Umbilical cord (tissue), 2 donors: ENCODE measurements around the gene CYP1B1. TPM values are rescaled to one million over a fixed set of nuclear protein-coding genes. Genes with fewer than 3 reads are reported as not detected.
"Not testable (repeated sequence)": the region's sequence is repeated elsewhere in the genome, so short reads cannot be mapped to it uniquely, and the experiment has no call there.

ENCODE experiments used
- DNase-seq: peaks from one replicate; pipeline ENCODE4 v3.0.0-alpha.2; 2015; ENCODE audit warnings: low spot score
- total RNA-seq: library from RNA; depleted of rRNA; stranded (reverse); fragments of >200 nt; gene quantifications from one replicate; pipeline ENCODE4 v1.2.3, GENCODE V29; 2014; ENCODE audit warnings: low replicate concordance; ENCODE audit not compliant: insufficient read depth

The CYP1B1 gene
- total RNA-seq, 1 donor from 2014 or later = 24.8 TPM

DNA sequence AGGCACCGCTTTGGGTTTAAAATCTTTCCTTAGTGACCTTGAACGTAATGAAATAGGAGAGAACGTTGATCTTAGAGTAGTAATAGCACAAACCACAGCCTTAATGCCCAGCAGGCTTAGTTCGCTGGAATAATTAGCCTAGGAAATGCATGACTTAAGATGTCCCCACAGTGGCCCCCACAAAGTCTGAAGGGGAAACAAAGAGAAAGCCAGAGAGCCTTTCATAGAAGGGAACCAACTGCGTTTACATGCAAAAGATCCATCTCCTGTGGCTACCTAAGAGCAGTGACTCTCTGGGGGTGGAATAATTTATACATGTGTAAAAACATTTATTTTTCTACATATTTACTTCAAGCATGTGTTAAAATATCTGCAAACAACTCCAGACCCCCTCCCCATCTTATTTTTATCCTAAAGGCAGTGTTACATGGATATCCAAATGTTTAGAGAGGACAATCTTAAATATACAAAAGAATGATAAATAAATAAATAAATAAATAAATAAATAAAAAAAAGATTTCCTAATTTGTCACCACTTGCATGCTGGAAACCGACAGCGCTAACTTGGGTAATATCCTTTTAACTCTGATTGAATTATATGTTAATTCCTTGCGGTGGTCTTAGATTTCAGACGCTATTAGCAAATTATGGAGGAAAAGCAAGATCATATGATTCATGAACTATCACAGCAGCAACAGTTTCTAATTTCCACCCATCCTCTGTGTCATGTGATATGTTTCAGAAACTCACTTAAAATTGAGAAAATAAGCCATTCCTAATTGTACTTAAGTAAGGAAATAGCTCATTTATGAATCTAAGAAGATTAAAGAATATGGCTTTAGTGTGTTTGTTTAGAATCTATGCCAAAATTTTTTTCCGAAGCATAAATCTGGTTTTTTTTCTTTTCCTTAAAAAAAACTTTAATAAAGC lies 23.4 kb upstream of the CYP1B1 start:
- no peak for DNase-seq

DNA sequence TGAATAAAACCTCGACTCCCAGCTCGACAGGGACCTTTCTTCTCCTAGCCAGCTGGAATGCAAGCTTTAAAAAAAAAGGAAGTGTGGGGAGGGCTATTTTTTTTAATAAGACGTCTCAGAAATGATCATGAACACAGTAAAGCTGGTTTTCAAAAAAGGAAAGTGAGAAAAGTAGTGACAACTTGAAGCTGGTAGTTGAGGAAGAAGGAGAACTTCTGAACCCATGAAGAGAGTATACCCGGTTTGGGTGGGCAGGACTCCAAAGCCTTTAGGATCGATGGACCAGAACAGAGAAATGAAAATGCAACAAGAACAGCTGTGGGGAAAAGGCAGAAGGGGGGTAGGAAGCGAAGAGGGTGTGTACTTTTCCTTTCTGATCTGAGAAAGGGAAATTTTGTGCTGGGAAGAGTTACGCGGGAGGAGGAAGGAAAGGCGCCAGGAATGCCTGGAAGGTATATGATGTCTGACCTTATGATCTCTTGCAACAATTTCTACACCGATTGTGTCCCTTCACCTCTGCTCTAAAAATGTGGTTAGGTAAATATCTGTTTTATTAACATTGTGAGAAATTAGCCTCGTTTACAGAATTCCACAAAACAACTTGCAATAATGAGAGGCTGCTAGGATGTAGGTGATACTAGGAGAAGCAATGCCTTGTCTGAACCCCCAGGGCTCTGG lies 22.6 kb upstream of the CYP1B1 start:
- no peak for DNase-seq

DNA sequence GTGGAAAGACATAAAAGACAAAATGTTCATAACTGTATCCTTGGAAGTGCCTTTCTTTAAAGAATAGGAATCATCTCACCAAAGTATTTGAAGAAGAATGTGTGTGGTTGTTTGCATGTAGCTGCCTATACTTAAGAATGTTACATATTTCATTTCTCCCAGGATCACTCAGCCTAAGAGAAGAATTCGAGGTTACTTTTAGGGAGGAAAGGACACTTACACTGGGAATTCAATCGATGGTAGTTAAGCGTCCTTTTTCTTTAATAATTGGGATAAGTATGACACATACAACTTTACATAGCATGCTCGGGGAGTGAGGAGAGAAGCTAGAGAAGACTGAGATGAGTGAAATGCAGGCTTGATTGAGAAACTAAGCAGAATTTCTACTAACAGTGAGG lies 22.0 kb upstream of the CYP1B1 start:
- no peak for DNase-seq

DNA sequence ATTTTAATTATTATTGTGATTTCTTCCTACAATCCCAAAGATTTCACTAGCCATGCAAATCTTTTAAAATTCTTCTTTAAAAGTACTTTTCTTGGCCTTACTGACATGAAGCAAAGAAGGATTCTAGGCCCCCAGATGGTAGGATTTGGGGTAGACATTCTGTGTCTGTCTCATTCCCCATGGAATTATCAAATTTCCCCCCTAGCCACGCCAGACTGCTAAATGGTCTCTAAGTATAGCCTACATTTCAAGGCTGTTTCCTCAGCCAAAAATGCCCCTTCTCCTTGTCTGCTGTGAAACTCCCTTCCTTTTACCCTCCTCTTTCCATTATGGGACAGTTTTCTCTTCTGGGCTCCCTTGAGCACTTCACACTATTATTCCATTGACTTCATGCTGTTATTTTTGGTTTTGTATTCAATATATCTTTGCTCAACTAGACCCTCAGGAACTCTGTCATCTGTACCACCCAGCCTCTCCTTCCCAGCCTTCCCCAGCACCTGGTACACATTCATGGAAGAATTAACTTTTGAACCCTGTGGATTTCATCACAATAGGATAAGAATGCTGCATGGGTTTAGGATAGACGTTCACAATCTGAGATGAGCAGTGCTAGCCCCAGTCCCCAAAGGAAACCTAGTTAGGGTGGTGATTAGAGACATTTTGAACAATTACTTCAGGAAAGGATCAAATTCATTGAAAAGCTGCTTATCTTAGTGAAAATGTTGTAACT lies 21.5 kb upstream of the CYP1B1 start:
- no peak for DNase-seq

DNA sequence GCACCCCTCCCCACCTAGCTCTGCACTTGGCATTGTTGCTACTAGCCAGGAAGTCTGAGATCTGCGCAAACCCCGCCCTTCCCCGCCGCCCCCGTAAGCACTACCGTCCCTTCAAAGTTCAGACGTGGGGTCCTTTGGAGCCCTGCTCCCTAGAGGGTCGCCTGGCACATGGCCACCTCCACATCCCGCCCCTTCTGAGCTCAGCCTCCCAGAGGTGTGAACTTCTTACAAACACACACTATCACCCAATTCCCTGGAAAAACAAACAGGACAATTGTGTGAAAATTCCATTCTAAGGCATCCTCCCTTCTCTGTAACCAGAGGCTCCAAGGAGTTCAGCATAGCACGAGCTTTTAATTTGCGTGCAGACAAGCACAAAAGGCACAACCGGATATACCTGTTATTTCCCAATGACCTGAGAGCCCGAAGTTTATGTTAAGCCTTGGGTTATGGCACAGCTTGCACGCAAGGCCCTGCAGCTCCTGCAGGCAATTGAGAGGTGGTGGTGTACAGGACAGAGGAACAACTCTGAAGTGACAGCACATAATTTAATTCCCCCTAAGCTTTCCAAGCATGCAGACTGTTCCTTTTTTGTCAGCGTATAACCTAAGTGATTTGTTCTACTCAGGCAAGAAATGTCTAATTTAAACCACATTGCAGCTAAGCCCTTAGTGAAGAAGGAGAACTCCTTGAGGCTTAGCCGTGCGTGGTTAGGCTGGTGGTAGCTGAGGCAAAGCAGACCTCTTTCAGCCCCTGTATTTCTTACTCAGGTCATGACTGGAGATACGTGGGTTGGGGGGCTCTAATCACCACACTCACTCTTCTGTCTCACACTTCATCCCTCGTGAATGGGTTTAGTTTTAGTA lies 20.3 kb upstream of the CYP1B1 start:
- DNase-seq = peak; percentile 91

DNA sequence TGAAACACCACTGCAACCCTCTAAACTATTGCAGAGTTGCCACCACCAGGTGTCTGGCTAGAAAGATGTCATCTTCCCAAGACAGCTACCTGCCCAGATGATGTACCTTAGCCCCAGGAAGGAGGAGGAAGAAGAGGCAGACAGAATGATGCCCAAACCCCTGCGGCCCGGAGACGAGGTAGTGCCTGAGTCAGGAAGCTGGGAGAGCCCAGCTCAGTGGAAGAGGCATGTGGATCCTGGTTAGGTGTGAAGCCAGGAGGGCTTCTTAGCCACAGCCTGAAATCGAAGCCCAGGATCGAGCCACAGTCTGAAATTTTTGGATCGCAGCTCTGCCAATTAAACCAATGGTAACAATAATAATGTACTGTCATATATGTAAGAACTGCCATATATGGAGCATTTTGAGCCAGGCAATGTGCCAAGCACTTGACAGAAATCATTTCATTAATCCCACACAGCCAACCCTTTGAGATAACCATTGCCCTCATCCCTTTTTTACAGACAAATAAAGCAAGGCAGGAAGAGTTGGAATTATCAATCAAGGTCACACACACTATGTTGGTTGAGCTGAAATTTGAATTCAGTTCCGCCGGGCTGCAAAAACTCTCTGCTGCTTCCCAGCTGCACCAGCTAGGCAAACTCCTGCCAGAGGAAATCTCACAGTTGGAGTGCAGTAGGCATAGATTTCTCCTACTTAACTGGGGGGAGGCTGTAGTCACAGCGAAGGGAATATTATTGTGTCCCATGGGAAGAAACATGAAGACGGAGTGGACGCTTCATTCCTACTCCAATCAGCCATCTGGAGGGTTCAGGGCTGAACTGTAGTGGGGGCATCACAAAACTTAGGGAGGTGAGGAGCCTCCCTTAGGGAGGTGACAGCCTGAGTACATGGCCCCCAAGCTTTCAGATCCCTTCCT lies 19.4 kb upstream of the CYP1B1 start:
- no peak for DNase-seq

DNA sequence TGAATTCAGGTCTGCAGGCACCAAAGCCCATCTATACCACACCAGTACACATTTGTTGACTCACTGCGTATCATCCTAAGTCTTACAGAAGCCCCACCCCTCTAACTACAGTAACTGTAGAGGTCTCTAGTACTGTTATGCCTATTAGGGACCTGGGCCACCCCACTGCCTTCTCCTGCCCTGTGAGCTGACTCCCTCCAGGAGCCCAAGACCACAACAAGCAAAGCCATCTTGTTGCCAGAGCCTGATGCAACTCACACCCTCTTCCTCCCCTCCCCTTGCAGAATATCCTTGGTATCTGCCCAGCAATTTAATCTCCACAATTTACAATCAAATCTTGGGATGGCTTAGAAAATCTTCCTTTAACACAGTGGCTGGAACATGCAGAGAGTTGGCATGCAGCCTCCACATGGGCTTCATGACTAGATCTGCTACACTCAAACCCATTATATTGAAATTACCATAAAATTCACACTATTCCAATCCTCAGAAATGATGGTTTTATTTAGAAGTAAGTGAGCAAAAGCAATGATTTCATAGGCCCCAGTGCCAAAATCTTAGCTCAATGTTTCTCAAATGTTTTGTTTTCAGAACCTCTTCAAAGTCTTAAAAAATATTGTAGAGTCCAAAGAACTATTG lies 17.7 kb upstream of the CYP1B1 start:
- DNase-seq = no peak

DNA sequence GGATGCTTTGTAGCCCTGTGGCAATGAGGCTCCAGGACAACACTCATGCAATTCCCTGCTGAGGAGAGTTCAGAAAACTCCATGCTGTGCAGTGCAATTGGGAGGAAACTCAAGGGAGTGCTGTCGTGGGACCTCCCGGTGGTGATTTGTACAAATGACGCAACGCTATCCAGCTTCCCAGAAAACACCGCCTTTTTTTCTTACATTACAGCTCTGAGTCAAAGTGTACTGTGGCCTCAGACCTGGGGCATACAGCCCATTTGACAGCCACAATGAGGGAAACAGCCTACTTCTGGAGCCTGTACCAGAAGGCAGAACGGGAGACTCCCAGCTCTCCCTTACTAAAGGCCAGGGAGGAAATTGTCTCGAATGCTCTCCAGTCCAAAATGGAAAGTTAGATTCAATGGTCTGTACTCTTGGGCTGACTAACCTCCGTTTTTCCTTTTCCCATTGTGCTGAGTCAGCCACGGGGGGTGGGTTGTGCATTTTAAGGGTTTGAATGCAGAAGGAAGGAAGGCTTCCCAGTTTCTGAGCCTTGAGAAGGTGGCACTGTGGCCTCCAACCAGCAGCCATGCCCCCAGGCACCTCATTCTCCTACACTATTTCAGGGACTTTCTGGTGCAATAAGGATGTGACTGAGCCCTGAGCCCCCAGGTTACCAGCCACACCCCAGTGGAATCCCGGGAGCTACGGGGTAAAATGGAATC lies 16.4 kb upstream of the CYP1B1 start:
- DNase-seq = no peak

DNA sequence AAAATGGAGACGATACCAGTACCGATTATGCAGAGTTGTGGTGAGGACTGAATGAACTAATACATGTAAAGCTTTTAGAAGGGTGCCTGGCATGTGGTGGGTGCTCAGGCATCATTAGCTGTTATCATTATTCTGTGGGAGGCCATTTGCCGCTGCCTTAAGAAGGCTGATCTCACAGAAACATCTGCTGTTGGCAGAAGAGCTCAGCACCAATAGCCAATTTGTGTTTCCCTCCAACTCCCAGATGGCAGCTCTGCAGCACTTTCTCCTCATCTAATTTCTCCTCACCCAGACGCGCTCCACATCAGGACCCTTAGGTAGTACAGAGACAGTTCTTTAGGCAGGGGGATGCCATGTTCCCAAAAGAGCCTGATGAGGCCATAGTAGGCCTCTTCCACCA lies 15.8 kb upstream of the CYP1B1 start:
- no peak for DNase-seq

DNA sequence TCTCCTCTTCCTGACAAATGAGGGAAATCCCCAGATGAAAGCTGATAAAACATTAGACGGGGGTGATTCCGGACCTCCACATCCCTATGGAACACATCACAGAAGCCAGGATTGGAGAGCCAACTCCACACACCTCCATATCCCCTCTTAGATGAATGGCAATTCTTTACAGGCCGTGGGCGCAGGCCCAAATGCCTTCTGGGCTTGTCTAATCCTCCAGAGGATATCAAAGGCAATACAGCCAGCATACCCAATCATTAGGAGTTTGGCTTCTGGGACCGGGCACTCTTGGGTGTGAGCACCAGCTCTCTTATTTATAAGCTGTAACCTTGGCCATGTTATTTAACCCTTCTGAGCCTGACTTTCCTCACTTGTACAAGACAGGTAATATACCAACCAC lies 15.0 kb upstream of the CYP1B1 start:
- no peak for DNase-seq

DNA sequence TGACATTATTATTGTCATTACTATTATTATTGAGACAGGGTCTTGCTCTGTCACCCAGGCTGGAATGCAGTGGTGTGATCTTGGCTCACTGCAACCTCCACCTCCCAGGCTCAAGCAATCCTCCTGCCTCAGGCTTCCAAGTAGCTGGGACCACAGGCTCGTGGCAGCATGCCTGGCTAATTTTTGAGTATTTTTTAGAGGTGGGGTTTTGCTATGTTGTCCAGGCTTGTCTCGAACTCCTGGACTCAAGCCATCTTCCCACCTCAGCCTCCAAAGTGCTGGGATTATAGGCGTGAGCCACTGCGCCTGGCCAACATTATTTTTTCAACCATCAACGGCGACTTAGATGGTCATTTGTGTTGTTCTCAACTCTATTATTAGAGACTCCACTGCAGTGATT lies 14.3 kb upstream of the CYP1B1 start:
- DNase-seq = not testable (repeated sequence)

DNA sequence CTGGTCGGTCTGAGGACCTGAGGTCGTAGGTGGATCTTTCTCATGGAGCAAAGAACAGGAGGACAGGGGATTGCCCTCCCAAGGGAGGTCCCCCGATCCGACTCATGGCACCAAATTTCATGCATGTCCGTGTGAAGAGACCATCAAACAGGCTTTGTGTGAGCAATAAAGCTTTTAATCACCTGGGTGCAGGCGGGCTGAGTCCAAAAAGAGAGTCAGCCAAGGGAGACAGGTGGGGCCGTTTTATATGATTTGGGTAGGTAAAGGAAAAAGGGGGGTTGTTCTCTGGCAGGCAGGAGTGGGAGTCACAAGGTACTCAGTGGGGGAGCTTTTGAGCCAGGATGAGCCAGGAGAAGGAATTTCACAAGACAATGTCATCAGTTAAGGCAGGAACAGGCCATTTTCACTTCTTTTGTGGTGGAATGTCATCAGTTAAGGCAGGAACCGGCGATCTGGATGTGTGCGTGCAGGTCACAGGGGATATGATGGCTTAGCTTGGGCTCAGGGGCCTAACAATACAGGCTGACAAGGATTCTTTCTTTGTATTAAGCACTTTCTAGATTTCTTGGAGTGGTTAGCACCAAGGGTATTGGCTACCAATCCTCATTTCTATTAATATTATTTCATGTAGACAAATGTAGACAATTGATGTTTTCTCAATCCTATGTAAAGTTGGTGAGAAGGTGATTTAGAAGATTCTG lies 10.2 kb upstream of the CYP1B1 start:
- DNase-seq = not testable (repeated sequence)

DNA sequence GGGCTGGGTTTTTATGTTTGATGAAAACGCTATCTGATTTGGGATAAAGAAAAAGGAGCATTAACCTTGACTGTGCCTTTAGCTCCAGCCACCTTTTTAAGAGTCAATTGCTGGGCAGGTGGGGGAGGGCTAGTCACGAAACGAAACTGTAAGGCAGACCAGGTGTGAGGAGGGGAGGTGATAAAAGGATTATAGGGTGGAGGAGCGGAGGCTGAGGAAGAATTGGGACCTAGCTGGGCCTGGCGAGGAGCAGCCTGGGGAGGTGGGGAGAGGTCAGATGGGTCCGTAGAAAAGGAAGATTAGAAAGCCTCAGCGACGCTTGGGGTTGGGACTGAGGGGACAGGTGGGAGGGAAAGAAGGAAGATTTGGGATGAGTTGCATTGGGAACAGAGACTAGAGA lies 8.6 kb upstream of the CYP1B1 start:
- DNase-seq = not testable (repeated sequence)

DNA sequence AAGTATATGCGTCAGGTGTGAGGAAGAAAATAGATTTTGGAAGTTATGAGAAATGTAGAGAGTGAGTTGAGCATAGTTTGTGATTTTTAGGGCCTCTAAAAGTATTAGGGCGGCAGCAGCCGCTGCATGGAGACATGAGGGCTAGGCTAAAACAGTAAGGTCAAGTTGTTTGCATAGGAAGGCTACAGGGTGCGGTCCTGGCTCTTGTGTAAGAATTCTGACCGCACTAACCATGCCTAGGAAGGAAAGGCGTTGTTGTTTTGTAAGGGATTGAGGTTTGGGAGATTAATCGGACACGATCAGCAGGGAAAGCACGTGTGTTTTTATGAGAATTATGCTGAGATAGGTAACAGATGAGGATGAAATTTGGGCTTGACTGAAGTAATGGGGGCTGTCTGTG lies 6.8 kb upstream of the CYP1B1 start:
- DNase-seq = not testable (repeated sequence)

DNA sequence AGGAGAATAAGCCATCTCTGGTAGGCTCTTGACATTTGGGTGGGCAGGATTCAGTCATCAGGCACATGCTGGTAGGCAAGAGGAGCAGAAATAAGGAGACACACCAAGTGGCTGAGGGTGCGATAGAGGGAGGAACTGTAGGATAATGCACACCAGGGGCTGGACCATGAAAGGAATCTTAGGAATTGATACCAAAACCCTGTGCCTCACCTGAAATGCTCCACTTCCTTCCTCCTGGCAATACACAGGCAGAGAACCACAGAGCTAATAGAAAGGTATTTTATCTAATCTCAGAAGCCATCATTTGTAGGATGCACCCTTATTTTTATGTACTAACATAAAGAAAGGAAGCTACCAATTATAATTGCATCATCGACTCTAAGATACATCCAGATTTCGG lies 4.4 kb upstream of the CYP1B1 start:
- DNase-seq = no peak

DNA sequence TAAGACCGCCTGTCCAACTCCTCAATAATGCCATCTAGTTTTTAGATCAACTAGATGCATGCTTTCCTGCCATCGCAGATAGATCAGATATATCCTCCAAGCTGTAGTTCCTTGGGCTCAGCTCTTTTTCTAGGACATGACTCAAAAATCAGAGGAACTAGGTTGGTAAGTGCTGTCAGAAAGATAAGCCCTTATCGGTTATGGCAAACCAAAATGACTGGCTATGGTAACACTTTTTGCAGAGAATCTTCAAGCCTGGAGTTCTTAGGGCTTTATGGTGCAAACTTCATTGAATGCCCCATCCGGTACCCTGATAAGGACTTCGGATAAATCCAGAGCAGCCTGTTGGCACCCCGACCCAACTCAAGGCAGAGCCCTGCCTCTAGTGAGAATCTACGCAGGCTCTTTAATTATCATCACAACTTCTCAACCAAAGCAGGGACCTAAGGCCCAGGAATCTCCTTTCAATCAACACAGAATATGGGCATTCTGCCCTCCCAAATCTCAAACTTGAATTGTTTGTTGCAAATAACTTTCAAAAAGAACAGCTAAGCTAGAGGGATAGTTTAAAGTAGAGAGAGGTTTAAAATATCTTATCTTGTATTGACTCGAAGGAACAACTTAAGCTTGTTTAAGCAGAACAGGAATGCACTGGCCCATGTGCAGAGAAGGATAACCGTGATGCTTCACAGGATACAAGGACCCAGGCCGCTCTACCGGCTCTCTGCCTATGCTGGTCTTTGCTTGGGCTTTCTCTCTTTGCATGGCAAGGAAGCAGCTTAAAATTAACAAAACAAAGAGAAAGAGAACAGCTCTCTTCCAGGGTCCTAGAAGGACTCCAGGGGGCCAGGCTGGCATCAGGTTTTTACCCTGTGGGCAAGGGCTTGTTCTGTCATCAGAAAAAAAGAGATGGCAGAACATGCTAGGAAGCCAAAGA lies 3.4 kb upstream of the CYP1B1 start:
- peak; percentile 94 for DNase-seq

DNA sequence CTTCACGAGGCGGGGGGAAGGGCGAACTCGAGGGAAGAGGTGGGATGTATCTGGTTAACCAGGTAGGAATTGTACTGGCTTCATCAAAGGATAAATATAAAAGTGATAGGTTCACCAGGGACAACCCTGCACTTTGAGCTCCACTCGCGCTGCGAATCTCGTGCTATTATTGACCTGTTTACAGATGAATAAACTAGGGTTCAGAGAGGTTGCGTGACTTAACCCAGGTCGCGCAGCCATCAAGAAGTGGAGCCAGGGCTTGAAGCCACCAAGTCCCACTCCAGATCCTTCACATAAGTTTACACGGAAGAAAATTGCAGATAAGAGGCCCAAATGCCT lies 1.4 kb upstream of the CYP1B1 start:
- DNase-seq = no peak
